ENCODE measurements around the gene CADM2.

- TF ChIP-seq CTCF (tag by site-specific recombination; IDR thresholded peaks at IDR 0.05) (no peak), ZNF350 (tag by site-specific recombination; IDR thresholded peaks at IDR 0.05) (no peak), PATZ1 (tag by site-specific recombination; IDR thresholded peaks at IDR 0.05) (no peak)
These were observed 224.4 kb downstream of the CADM2 start for GRCh38 chr3:85182975-85183752.
